Measurements from ENCODE around the gene LRRC10. TPM values are rescaled to one million over a fixed set of nuclear protein-coding genes. Genes with fewer than 3 reads are reported as not detected.

Gene LRRC10
- total RNA-seq, 1 experiment from 2014 or later, result not detected

GRCh38 chr12:69570000-69570516 lies 40.6 kb downstream of the LRRC10 start:
- peak; percentile 59 for DNase-seq (ENCODE audit: low spot score)

GRCh38 chr12:69569236-69569635 lies 41.5 kb downstream of the LRRC10 start:
- DNase-seq (ENCODE audit: low spot score), result peak; percentile 53

GRCh38 chr12:69566603-69567002 lies 44.1 kb downstream of the LRRC10 start:
- no peak for DNase-seq (ENCODE audit: low spot score)

GRCh38 chr12:69563166-69563762 lies 47.4 kb downstream of the LRRC10 start:
- DNase-seq (ENCODE audit: low spot score), result no peak

Other genes with a start within 250 kb of the LRRC10 start
- 42.4 and 43.6 TPM in 2 replicates for gene FRS2, start 140.5 kb downstream of the LRRC10 start, total RNA-seq (2014; rRNA removed; shearing (Covaris generic))
- 417 and 440 TPM in 2 replicates for gene CCT2, start 25.4 kb downstream of the LRRC10 start, total RNA-seq (2014; rRNA removed; shearing (Covaris generic))
- gene BEST3, start 88.4 kb upstream of the LRRC10 start, total RNA-seq (2014; rRNA removed; shearing (Covaris generic)), result 0.31 and 1.3 TPM in 2 replicates
- 14.6 and 25.6 TPM in 2 replicates for gene RAB3IP, start 128.0 kb upstream of the LRRC10 start, total RNA-seq (2014; rRNA removed; shearing (Covaris generic))
- not detected in 2 replicates for gene MYRFL, start 214.3 kb upstream of the LRRC10 start, total RNA-seq (2014; rRNA removed; shearing (Covaris generic))

Measured in A172 (cell line).